WTC11 (cell line): ENCODE data around the gene CTIF.

Experiments
- ATF1 ChIP-seq: sonication (generic); formaldehyde crosslinking; IDR thresholded peaks from 2 replicates; pipeline ENCODE4 v1.8.1; 2023; ENCODE audit warnings: mild to moderate bottlenecking, moderate library complexity, missing genetic modification reagents
- ELF4 ChIP-seq: sonication (generic); formaldehyde crosslinking; IDR thresholded peaks from 2 replicates; pipeline ENCODE4 v1.8.1; 2022; ENCODE audit warnings: low read depth, mild to moderate bottlenecking, moderate library complexity, missing genetic modification reagents
- NR1H2 ChIP-seq: sonication (generic); formaldehyde crosslinking; IDR thresholded peaks from 2 replicates; pipeline ENCODE4 v1.9.0; 2021; ENCODE audit warnings: mild to moderate bottlenecking, moderate library complexity, missing genetic modification reagents
- USF1 ChIP-seq: sonication (generic); formaldehyde crosslinking; IDR thresholded peaks from 2 replicates; pipeline ENCODE4 v1.8.0; 2022; ENCODE audit warnings: mild to moderate bottlenecking, missing genetic modification reagents
- TF ChIP-seq, protein P1 (sequence below): fragments of 200-600 bp; IDR thresholded peaks from 2 replicates; pipeline ENCODE4 v1.8.0; 2022; ENCODE audit warnings: antibody characterized with exemption
- TF ChIP-seq, protein P2 (sequence below): sonication (generic); formaldehyde crosslinking; IDR thresholded peaks from 2 replicates; pipeline ENCODE4 v1.8.1; 2023; ENCODE audit warnings: mild to moderate bottlenecking, missing genetic modification reagents, moderate library complexity

DNA sequence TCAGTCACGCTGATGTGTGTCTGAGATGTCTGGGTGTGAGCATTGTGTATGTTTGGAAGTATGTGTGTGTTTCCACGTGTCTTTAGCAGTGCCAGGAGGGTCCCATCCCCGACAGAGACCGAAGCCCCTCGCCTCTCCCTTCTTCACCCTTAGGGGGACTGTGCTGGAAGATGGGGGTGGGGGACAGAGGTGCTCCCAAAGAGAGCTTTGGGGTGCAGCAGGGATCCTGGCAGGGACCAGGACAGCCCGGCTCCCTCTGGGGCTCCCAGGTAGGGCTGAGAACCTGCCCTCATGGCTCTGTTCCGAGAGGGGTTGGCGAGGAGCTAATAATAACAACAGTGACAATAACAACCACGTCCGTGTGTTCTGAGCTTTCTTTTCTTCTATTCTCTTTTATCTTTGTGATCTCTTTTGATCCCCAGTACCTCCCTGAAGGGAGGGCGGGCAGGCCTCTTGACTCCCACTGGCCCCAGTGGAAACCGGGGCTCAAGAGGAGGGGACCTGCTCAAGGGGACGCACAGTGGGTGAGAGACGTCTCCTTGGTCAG is 354.3 kb downstream of the CTIF start:
- TF ChIP-seq, protein P1, sequence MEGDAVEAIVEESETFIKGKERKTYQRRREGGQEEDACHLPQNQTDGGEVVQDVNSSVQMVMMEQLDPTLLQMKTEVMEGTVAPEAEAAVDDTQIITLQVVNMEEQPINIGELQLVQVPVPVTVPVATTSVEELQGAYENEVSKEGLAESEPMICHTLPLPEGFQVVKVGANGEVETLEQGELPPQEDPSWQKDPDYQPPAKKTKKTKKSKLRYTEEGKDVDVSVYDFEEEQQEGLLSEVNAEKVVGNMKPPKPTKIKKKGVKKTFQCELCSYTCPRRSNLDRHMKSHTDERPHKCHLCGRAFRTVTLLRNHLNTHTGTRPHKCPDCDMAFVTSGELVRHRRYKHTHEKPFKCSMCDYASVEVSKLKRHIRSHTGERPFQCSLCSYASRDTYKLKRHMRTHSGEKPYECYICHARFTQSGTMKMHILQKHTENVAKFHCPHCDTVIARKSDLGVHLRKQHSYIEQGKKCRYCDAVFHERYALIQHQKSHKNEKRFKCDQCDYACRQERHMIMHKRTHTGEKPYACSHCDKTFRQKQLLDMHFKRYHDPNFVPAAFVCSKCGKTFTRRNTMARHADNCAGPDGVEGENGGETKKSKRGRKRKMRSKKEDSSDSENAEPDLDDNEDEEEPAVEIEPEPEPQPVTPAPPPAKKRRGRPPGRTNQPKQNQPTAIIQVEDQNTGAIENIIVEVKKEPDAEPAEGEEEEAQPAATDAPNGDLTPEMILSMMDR = no peak
- TF ChIP-seq, protein P2, sequence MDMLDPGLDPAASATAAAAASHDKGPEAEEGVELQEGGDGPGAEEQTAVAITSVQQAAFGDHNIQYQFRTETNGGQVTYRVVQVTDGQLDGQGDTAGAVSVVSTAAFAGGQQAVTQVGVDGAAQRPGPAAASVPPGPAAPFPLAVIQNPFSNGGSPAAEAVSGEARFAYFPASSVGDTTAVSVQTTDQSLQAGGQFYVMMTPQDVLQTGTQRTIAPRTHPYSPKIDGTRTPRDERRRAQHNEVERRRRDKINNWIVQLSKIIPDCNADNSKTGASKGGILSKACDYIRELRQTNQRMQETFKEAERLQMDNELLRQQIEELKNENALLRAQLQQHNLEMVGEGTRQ (CRISPR knock-in tag) = no peak
- TF ChIP-seq ELF4 (CRISPR knock-in tag) (no peak), USF1 (CRISPR knock-in tag) (no peak), ATF1 (CRISPR knock-in tag) (no peak), NR1H2 (CRISPR knock-in tag) (no peak)
